HepG2 (cell line): ENCODE data around the gene CLDN9. TPM values are rescaled to one million over a fixed set of nuclear protein-coding genes. Genes with fewer than 3 reads are reported as not detected.

Source experiments
- ARID2 ChIP-seq: sonication (generic); formaldehyde crosslinking; IDR thresholded peaks from 2 replicates; pipeline ENCODE4 v1.8.1; 2022; ENCODE audit warnings: mild to moderate bottlenecking, missing genetic modification reagents, borderline replicate concordance
- ATM ChIP-seq: fragments of 450-650 bp; IDR thresholded peaks from 2 replicates; pipeline ENCODE4 v1.7.1; 2017; ENCODE audit warnings: mild to moderate bottlenecking, borderline replicate concordance
- CBX5 ChIP-seq: sonication (generic); formaldehyde crosslinking; IDR thresholded peaks from 2 replicates; pipeline ENCODE4 v1.4.0; 2020; ENCODE audit warnings: missing genetic modification reagents, borderline replicate concordance
- DRAP1 ChIP-seq: IDR thresholded peaks from 2 replicates; pipeline ENCODE4 v1.6.1; 2016; ENCODE audit warnings: missing genetic modification reagents, missing compliant biosample characterization
- EP300 ChIP-seq, 3 experiments: sonication (generic) in 1 of 3; formaldehyde crosslinking in 1 of 3; IDR thresholded peaks; 2 replicates each; pipeline versions ENCODE4 v1.5.1 to v1.6.1; 2011 to 2020; ENCODE audit warnings: low read depth in 2 of 3, low read length in 2 of 3, borderline replicate concordance in 1 of 3, improper control_type of control experiment in 1 of 3, mild to moderate bottlenecking in 1 of 3, missing genetic modification reagents in 1 of 3, moderate library complexity in 1 of 3
- GATAD1 ChIP-seq: IDR thresholded peaks from 2 replicates; pipeline ENCODE4 v1.6.1; 2016; ENCODE audit warnings: missing genetic modification reagents, missing compliant biosample characterization
- HMGXB4 ChIP-seq, 2 experiments: sonication (generic) in 1 of 2; formaldehyde crosslinking in 1 of 2; IDR thresholded peaks; 2 replicates each; pipeline versions ENCODE4 v1.4.0 to v1.6.1; 2018 to 2020; ENCODE audit warnings: missing genetic modification reagents in 2 of 2, borderline replicate concordance in 1 of 2, low read depth in 1 of 2, mild to moderate bottlenecking in 1 of 2, missing biosample characterization in 1 of 2
- MEIS1 ChIP-seq: sonication (generic); formaldehyde crosslinking; IDR thresholded peaks from 2 replicates; pipeline ENCODE4 v1.9.0; 2021; ENCODE audit warnings: mild to moderate bottlenecking, missing genetic modification reagents, moderate library complexity, borderline replicate concordance
- PHF21A ChIP-seq: sonication (generic); formaldehyde crosslinking; IDR thresholded peaks from 2 replicates; pipeline ENCODE4 v1.5.0; 2020; ENCODE audit warnings: mild to moderate bottlenecking, missing genetic modification reagents
- PPARG ChIP-seq: conservative IDR thresholded peaks from 2 replicates; pipeline ENCODE4 v1.6.1; 2016; ENCODE audit warnings: missing biosample characterization, missing genetic modification reagents
- RBM39 ChIP-seq: fragments of 200-400 bp; formaldehyde crosslinking; IDR thresholded peaks from one replicate; pipeline ENCODE4 v1.6.1; 2018; ENCODE audit warnings: antibody characterized with exemption, mild to moderate bottlenecking, low read depth, low read length; ENCODE audit not compliant: poor library complexity, severe bottlenecking
- RELA ChIP-seq: sonication (generic); formaldehyde crosslinking; IDR thresholded peaks from 2 replicates; pipeline ENCODE4 v1.4.0; 2020; ENCODE audit warnings: missing genetic modification reagents
- RFX5 ChIP-seq: IDR thresholded peaks from 2 replicates; pipeline ENCODE4 v1.6.1; 2011; ENCODE audit warnings: low read depth, low read length, improper control_type of control experiment
- SALL1 ChIP-seq: sonication (generic); formaldehyde crosslinking; IDR thresholded peaks from 2 replicates; pipeline ENCODE4 v1.8.0; 2022; ENCODE audit warnings: mild to moderate bottlenecking, missing genetic modification reagents
- SIX4 ChIP-seq: sonication (generic); formaldehyde crosslinking; IDR thresholded peaks from 2 replicates; pipeline ENCODE4 v1.4.0; 2020; ENCODE audit warnings: missing genetic modification reagents
- SKI ChIP-seq: fragments of 450-650 bp; IDR thresholded peaks from one replicate; pipeline ENCODE4 v1.6.1; 2018; ENCODE audit warnings: mild to moderate bottlenecking; ENCODE audit not compliant: partially characterized antibody
- SRY ChIP-seq: sonication (generic); formaldehyde crosslinking; IDR thresholded peaks from 2 replicates; pipeline ENCODE4 v1.8.0; 2022; ENCODE audit warnings: mild to moderate bottlenecking, missing genetic modification reagents
- STAG1 ChIP-seq: sonication (generic); formaldehyde crosslinking; IDR thresholded peaks from 2 replicates; pipeline ENCODE4 v1.4.0; 2020; ENCODE audit warnings: missing genetic modification reagents
- THAP11 ChIP-seq: IDR thresholded peaks from 2 replicates; pipeline ENCODE4 v1.6.1; 2016; ENCODE audit warnings: missing biosample characterization, missing genetic modification reagents
- THAP8 ChIP-seq: sonication (generic); formaldehyde crosslinking; IDR thresholded peaks from 2 replicates; pipeline ENCODE4 v1.5.1; 2020; ENCODE audit warnings: missing genetic modification reagents, mild to moderate bottlenecking, borderline replicate concordance
- TMF1 ChIP-seq: sonication (generic); formaldehyde crosslinking; IDR thresholded peaks from 2 replicates; pipeline ENCODE4 v1.8.1; 2022; ENCODE audit warnings: low read depth, missing genetic modification reagents
- ZNF232 ChIP-seq: sonication (generic); formaldehyde crosslinking; IDR thresholded peaks from 2 replicates; pipeline ENCODE4 v1.4.0; 2020; ENCODE audit warnings: missing genetic modification reagents, borderline replicate concordance
- ZNF335 ChIP-seq: sonication (generic); formaldehyde crosslinking; IDR thresholded peaks from 2 replicates; pipeline ENCODE4 v1.4.0; 2020; ENCODE audit warnings: missing genetic modification reagents
- ZNF350 ChIP-seq: sonication (generic); formaldehyde crosslinking; IDR thresholded peaks from 2 replicates; pipeline ENCODE4 v1.4.0; 2020; ENCODE audit warnings: mild to moderate bottlenecking, low read depth, missing genetic modification reagents, borderline replicate concordance
- ZNF430 ChIP-seq: sonication (generic); formaldehyde crosslinking; IDR thresholded peaks from 2 replicates; pipeline ENCODE4 v1.9.0; 2021; ENCODE audit warnings: mild to moderate bottlenecking, missing genetic modification reagents
- ZNF44 ChIP-seq: sonication (generic); formaldehyde crosslinking; IDR thresholded peaks from 2 replicates; pipeline ENCODE4 v1.5.1; 2020; ENCODE audit warnings: mild to moderate bottlenecking, missing genetic modification reagents
- ZNF460 ChIP-seq: sonication (generic); formaldehyde crosslinking; IDR thresholded peaks from 2 replicates; pipeline ENCODE4 v1.5.1; 2020; ENCODE audit warnings: missing genetic modification reagents, mild to moderate bottlenecking, borderline replicate concordance
- ZNF7 ChIP-seq: IDR thresholded peaks from 2 replicates; pipeline ENCODE4 v1.6.1; 2016; ENCODE audit warnings: missing biosample characterization, missing genetic modification reagents
- polyA plus RNA-seq, 8 experiments: library from polyadenylated mRNA; depleted of rRNA in 3 of 8; stranded (reverse) in 7 of 8; unstranded in 1 of 8; fragments of >200 nt; fragmentation: Illumina TruSeq in 4 of 8; extraction: Trizol in 4 of 8; gene quantifications; 2 replicates each; pipeline versions ENCODE4 v1.2.1 to v1.2.3, GENCODE V29; 2011 to 2016; ENCODE audit warnings: low read depth in 4 of 8, missing spikeins in 1 of 8, mixed read lengths in 1 of 8; ENCODE audit not compliant: insufficient read depth in 1 of 8
- total RNA-seq, 5 experiments: library from RNA; depleted of rRNA; stranded (reverse); fragments of >200 nt; fragmentation: Illumina TruSeq; extraction: Trizol; gene quantifications; 2 replicates each; pipeline ENCODE4 v1.2.3, GENCODE V29; 2016; ENCODE audit warnings: low read depth in 1 of 5

Gene CLDN9
- total and polyA plus RNA-seq, 2 of the 13 experiments (the other 11 are each of a cell fraction or from before 2014, with no cell fraction given) = 0.15 to 0.26 TPM

- peak; percentile 69 to 86; a peak in 2 of 4 replicates for TF ChIP-seq HMGXB4 (CRISPR knock-in tag; IDR thresholded peaks at IDR 0.05; ENCODE audit: borderline replicate concordance in 1 of 2, low read depth in 1 of 2)
- no peak for TF ChIP-seq ZNF44 (CRISPR knock-in tag)
- peak; percentile 93; the same call in 1 of the 2 replicates for TF ChIP-seq MEIS1 (CRISPR knock-in tag)
- no peak for TF ChIP-seq ATM
- TF ChIP-seq ZNF7 (CRISPR knock-in tag) = no peak
- TF ChIP-seq THAP8 (CRISPR knock-in tag) = no peak
- no peak for TF ChIP-seq TMF1 (CRISPR knock-in tag)
- TF ChIP-seq RBM39 = peak; percentile 51
- TF ChIP-seq ZNF335 (CRISPR knock-in tag) = 0 out of 2 replicates have a peak, but pooled peaks have one; percentile 29
- 0 out of 2 replicates have a peak, but pooled peaks have one; percentile 44 for TF ChIP-seq SRY (CRISPR knock-in tag)
- peak; percentile 72 for TF ChIP-seq ZNF460
- peak; percentile 43 for TF ChIP-seq SKI
- TF ChIP-seq SALL1 (CRISPR knock-in tag) = peak; percentile 83
- peak; percentile 43; the same call in 1 of the 2 replicates for TF ChIP-seq ZNF232 (CRISPR knock-in tag)
- peak; percentile 45; the same call in 1 of the 2 replicates for TF ChIP-seq PPARG
- peak; percentile 62; the same call in 1 of the 2 replicates for TF ChIP-seq ZNF350
- TF ChIP-seq RELA = peak; percentile 49; the same call in 1 of the 2 replicates
- no peak; the same call in 1 of the 2 replicates for TF ChIP-seq ZNF430 (CRISPR knock-in tag)
- no peak for TF ChIP-seq ARID2
- TF ChIP-seq PHF21A = peak; percentile 100
- TF ChIP-seq DRAP1 (CRISPR knock-in tag) = peak; percentile 83
- TF ChIP-seq GATAD1 = peak; percentile 71; the same call in 1 of the 2 replicates
- 0 out of 4 replicates have a peak, but pooled peaks of 1 of the 2 experiments have one; percentile 4 for TF ChIP-seq EP300 (IDR thresholded peaks at IDR 0.05; ENCODE audit: low read depth in 2 of 2, low read length in 2 of 2)
- no peak for TF ChIP-seq EP300 (CRISPR knock-in tag; IDR thresholded peaks at IDR 0.05; ENCODE audit: borderline replicate concordance)
- peak; percentile 94 for TF ChIP-seq STAG1 (CRISPR knock-in tag)
- TF ChIP-seq CBX5 = peak; percentile 25; the same call in 1 of the 2 replicates
- peak; percentile 91 for TF ChIP-seq THAP11 (CRISPR knock-in tag)
- TF ChIP-seq SIX4 (CRISPR knock-in tag) = no peak
- TF ChIP-seq RFX5 = peak; percentile 81
Measured at GRCh38 chr16:3003582-3004270, 9.0 kb upstream of the CLDN9 start (continued).
